Hematopoietic multipotent progenitor cell treated with erythropoietin and hydrocortisone succinate and interleukin-3 and kit ligand, for 8 days (in vitro differentiated cells): ENCODE measurements around the gene KDM4B.

Source experiments
- DNase-seq: peaks from one replicate; pipeline ENCODE4 v3.0.0-alpha.2; 2015

The KDM4B gene

DNA sequence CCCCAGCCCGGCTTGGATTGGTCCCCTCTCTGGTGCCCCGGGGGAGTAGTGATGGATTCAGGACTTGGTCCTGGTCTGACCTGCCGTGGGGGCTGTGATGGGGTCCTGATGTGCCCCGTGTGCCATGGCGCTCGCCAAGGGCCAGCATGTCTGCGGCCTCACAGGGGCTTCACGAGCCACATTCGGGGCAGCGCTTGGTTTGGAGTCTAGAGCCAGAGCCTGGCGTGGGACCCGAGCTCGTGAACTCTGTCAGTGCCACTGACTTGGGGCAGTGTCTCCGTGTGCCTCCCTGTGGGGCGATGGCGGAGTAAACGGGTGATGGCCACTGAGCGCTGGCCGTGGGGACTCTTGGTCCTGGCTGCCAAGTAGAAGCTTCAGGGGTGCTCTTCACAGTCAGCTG is 17.1 kb downstream of the KDM4B start:
- DNase-seq: no peak

DNA sequence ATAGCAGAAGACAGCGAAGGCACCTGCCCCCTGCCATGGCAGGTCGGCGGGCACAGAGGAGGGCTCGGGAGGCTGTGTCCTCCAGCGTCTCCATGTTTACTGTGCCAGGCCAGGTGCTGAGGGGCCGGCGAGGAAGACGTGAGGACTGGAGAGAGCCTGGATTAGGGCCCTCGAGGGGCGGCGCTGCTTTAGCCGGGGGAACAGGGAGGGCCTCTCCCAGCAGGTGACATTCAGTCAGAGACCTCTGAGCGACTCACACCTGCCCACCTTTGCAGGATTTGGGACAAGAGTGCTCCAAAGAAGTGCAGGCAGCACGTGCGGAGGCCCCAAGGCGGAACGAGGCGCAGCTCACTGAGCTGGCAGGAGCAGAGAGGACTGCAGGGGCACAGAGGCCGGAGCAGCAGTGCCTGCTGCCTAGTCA is 17.6 kb downstream of the KDM4B start:
- DNase-seq: no peak

DNA sequence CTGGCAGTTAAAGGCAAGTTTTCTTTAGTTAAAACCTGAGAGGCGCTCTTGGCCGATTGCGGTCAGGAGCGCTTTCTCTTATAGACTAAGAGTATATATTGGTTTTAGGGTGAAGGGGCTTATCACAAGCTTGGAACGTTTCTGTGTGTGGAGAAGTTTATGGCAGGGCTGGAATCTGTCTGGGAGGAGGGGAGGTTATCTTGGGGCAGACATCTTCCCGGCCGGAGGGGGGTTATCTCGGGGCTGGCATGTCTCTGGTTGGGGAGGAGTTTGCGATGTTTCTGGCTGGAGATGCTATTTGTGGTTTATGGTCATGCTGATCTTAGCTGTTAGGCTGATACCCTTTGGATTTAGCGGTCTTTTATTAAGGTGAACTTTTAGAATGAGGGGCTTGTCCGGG is 18.3 kb downstream of the KDM4B start:
- DNase-seq: peak; percentile 67

DNA sequence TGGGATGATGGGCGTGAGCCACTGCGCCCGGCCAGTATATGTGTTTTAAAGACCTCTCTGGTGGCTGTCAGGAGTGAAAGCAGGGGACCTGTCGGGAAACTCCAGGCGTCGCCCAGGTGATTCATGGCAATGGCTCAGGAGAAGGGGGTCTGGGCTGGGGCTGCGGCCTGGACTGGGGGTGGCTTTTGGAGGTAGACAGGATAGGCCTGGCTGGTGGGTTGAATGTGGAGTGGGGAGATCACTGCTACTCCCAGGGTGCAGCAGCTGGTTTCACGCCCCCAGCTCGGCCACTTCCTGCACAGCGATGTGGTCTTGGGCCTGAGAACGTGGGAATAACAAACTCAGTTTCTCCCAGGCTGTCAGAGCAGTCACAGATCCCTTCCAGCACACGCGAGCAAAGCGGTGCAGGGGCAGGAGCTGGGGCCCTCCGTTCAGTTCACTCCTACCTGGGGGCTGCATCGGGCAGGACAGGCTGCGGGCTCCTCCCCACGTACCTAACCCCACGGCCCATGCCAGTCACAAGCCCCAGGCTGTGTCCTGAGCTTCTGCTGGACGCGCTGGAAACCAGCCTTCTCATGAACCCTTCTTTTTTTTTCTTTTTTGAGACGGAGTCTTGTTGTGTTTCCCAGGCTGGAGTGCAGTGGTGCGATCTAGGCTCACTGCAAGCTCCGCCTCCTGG is 18.9 kb downstream of the KDM4B start:
- no peak for DNase-seq

DNA sequence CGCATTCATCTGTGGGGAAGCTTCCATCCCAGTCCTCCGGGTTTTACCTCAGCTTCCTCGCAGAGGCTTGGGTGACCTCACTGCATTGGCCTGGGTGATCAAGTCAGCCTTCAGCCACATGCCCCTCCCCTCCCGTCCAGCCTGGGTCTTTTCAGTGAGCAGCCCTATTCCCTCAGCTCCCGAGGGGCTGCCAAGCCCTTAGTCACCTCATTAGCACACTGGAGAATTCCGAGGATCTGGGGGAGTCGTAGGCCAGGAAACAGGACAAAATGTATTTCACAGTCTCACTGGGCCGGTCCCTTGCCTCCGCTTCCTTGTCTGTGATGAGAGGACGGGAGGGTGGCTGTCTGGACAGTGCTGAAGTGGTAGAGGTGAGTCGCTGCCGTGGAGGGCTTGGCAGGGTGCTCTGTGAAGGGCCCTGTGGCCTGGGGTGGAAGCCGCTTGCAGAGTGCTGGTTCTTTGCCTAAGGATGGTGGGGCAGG is 19.9 kb downstream of the KDM4B start:
- no peak for DNase-seq

GRCh38 chr19:4990306-4990705 is 21.4 kb downstream of the KDM4B start:
- no peak for DNase-seq

DNA sequence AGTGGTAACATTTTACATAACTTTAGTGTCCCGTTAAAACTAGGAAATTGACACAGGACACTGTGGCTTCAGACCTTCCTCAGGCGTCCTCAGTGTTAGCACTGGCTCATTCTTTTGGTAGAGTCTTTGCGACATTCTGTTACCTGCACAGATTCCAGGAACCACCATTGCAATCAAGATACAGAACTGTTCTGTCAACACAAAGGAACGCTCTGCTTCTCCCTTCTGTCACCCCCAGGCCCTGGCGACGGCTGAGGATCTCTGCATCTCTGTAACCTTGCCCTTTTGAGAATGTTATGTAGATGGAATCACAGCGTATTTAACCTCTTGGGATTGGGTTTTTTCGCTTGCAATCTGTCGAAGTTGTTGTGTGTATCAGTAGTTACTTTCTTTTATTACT is 22.6 kb downstream of the KDM4B start:
- DNase-seq: no peak

DNA sequence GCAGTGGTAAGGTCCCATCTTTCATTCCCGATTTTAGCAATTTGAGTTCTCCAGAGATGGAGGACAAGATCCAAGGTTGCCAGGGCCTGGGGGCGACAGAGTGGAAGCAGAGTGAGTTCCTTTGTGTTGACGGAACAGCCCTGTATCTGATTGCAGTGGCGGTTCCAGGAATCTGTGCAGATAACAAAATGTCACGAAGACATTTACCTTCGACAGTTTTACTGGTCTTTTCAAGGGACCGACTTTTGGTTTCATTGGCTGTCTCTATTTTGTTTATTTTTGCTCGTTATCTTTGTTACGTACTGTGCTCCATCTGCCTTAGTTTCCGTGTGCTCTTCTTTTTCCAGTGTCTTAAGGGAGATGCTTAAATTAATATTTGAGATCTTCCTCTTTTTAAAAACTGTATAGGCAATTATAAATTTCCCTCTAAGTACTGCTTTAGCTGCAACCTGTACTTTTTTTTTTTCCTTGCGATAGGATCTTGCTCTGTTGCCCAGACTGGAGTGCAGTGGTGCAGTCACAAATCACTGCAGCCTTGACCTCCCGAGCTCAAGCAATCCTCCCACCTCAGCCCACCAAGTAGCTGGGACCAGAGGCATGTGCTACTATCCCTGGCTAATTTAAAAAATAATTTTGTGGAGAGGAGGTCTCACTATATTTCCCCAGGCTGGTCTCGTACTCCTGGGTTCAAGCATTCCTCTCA is 23.2 kb downstream of the KDM4B start:
- no peak for DNase-seq

DNA sequence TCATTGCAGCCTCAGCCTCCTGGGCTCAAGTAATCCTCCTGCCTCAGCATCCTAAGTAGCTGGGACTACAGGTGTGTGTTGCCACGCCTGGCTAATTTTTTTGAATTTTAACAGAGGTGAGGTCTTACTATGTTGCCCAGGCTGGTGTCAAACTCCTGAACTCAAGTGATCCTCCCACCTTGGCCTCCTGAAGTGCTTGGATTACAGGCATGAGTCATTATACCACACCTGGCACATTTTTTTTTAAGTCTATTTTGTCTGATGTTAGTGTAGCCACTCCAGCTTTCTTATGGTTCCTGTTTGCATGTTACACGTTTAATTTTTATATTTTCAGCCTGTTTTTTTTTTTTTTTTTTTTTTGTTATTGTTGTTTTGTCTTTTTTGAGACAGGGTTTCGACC is 24.8 kb downstream of the KDM4B start:
- DNase-seq: no peak

GRCh38 chr19:4996701-4997100 is 27.8 kb downstream of the KDM4B start:
- no peak for DNase-seq

DNA sequence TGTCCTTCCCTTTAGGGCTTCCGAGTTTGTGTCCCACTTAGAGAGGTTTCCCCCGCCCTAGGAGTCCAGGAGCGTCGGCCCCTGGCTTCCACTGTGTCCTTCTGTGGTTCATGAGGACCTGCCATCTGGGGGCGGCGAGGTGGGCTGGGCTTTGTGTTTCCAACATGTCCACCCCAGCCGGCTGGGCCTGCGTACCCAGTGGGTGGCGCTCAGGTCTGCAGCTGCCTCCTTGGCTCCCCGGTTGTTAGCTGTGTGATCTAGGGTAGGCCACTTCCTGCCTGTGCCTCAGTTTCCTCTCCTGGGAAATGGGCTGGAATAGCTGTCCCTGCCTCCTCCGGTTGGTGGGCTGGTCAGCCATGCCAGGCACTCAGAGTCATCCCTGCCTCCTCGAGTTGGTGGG is 28.4 kb downstream of the KDM4B start:
- no peak for DNase-seq

GRCh38 chr19:5000120-5000611 is 31.3 kb downstream of the KDM4B start:
- no peak for DNase-seq

DNA sequence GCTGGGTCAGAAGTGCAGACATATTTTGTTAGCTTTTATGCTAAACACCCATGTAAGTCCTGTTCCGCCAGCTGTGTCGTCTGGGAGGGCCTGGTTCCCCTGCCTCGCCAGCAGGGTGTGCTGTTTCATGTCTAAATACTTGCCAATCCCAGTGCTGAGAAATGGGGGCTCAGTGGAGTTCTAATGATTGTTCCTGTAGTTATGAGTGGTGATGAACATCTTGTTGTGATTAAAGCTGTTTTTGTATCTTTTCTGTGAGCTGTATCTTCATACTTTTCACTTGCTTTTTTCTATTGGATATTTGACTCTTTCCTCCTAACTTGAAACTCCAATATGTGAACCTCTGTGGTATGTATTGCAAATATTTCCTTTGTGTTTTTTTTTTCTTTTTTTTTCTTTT is 32.7 kb downstream of the KDM4B start:
- DNase-seq: peak; percentile 74

GRCh38 chr19:5002143-5002542 is 33.2 kb downstream of the KDM4B start:
- no peak for DNase-seq

GRCh38 chr19:5003781-5004180 is 34.9 kb downstream of the KDM4B start:
- no peak for DNase-seq

DNA sequence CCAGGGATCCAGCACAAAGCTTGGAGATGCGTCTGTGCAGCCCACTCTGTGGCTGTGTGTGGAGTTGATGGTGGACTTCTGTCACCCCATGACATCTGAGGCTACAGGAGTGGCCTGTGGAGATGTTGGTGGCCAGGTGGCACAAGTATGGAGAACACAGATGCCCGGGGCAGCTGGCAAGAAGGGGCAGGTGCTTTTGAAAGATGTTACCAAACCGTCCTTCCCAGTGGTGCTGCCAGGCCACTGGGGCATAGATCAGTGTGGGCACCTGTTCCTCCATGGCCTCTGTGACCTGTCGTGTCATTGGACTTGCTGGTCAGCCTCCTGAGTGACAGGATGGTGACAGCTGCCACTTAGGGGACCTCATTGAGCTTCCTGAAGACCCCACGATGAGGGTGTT is 36.2 kb downstream of the KDM4B start:
- no peak for DNase-seq

GRCh38 chr19:5006201-5006600 is 37.3 kb downstream of the KDM4B start:
- peak; percentile 91 for DNase-seq

DNA sequence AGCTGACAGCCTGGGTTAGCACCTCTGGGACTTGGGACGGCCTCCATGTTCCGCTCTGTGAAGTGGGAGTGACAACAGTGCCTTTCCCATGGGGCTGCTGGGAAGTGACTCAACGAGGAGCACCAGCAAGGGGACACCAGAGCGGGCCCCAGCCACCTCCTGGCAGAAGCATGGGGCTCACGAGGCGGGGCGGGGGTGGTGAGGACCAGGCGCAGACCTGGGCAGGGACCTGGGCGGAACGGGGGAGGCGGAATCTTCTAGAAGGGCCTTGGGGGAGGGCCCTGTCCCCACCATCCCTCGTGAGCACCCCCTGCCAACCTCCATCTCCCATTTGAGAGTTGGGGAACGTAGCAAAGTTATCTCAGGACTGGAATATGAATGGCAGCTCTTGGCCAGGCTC is 37.9 kb downstream of the KDM4B start:
- DNase-seq: no peak

DNA sequence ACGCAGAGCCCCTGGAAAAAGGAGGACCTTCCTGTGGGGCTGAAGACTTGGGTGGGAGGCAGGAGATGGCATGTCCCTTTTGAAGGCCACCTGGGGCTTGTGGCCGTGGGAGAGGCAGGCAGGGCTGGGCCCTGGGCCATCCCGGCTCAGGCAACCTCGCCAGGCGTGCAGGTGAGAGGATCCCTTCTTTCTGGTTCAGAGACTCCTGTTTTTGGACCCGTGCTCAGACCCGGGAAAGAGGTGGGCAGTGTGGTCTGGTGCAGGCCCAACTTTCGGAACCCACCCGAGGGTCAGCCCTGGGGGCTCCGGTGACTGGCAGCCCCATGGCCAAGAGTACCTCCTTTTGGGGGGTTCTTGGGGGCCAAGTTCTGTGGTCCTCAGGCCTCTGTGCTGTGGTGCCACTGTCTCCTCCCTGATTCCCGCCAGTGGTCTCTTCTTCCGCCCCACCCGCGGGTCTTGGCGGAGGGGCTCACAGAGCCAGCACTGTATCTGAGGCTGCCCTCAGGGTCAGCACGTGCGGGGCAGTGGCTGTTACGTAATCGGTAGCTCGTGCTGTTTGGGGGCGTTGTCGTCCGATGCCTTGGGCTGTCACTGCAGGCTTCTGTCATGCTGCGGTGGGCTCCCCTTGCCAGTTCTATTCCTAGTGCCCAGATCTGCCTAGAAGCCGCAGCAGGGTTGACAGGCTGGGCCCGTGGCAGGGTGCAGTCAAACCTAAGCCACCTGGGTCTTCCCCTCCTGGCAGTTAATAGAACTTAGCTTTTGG is 42.7 kb downstream of the KDM4B start:
- DNase-seq: no peak

DNA sequence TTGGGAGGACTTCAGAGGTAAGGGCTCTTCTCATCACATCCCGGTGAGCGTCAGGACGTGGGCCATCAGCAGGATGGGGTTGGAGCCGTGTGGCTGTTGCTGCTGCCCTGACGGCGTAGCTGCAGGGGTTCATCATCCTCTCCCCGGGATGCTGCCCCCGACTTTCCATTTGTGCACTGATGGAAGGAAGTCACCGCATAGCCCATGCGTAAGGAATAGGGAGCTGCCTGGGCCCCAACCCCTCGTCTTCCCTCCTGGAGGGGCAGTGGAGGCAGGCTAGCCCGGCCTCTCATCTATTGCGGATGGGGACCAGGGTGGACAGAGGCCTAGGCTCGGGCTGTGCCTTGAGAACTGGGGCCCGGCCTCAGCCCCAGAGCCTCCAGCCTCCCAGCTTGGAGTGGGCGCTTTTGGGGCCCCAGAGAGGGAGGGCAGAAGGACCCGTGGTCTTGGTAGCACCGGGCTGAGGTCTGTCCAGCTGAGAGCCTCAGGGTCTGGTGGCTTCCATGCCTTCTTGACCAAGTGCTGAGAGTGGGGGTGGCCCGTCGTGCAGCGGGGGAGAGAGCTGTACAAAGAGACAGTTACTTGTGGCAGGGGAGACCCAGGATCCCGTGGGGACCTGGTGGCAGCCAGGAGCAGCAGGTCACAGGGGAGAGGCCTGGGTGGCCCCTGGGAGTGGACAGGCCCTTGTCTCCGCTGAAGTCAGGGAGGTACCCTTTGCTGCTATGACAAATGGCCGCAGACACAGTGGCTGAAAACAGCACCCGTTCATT is 44.0 kb downstream of the KDM4B start:
- DNase-seq: no peak

DNA sequence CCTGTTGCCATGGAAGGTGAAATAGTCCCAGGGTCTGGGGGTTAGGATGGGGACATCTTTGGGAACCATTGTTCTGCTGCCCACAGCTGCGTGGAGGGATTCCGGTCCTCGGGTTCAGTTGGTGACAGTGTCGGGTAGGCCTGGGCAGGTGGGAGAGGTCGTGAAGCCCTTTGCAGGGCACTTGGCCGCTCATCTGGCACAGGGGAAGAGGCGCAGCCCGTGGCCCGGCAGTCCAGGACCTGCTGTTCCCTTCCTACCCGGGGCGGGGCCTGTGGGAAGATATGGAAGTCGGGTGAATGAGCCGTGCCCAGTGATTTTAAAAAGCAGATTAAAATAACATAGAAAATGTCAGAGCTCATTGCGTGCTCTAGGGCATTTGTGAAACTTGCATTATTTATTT is 44.8 kb downstream of the KDM4B start:
- DNase-seq: no peak

DNA sequence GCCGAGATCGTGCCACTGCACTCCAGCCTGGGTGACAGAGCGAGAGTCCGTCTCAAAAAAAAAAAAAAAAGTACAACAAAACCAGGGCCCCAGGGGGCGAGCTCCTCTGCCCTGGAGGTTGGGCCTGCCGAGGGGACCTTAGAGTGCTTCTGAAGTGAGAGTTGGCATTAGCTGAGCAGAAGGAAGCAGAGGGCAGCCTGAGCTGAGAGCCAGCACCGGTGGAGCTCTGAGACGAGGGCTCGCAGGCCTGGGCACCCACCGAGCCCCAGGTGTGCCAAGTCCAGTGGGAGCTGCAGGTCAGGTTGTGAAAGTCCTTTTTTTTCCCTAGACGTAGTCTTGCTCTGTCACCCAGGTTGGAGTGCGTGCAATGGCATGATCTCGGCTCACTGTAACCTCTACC is 46.0 kb downstream of the KDM4B start:
- no peak for DNase-seq

- DNase-seq: no peak
Measured at GRCh38 chr19:5016268-5016667, 47.4 kb downstream of the KDM4B start.
